GM12865 (cell line): Measurements from ENCODE around the gene FOXP1.

ENCODE experiments used
- DNase-seq: peaks from one replicate; pipeline ENCODE4 v3.0.0; 2010; ENCODE audit warnings: low read depth
- H3K4me3 ChIP-seq: 2 replicates; pipeline ENCODE4 v1.5.1; 2011; ENCODE audit warnings: mild to moderate bottlenecking, low read depth, low read length, control low read depth
- TF ChIP-seq, protein P1 (sequence below): IDR thresholded peaks from 2 replicates; pipeline ENCODE4 v1.5.1; 2011; ENCODE audit warnings: low read length, control low read depth, low read depth, inconsistent platforms; ENCODE audit not compliant: insufficient read depth; ENCODE audit errors: missing control alignments

Gene FOXP1

GRCh38 chr3:71152892-71153265 is 430.6 kb downstream of the FOXP1 start:
- TF ChIP-seq, protein P1, sequence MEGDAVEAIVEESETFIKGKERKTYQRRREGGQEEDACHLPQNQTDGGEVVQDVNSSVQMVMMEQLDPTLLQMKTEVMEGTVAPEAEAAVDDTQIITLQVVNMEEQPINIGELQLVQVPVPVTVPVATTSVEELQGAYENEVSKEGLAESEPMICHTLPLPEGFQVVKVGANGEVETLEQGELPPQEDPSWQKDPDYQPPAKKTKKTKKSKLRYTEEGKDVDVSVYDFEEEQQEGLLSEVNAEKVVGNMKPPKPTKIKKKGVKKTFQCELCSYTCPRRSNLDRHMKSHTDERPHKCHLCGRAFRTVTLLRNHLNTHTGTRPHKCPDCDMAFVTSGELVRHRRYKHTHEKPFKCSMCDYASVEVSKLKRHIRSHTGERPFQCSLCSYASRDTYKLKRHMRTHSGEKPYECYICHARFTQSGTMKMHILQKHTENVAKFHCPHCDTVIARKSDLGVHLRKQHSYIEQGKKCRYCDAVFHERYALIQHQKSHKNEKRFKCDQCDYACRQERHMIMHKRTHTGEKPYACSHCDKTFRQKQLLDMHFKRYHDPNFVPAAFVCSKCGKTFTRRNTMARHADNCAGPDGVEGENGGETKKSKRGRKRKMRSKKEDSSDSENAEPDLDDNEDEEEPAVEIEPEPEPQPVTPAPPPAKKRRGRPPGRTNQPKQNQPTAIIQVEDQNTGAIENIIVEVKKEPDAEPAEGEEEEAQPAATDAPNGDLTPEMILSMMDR: no peak
- no peak for DNase-seq
- H3K4me3 ChIP-seq: no peak overlapping the region

DNA sequence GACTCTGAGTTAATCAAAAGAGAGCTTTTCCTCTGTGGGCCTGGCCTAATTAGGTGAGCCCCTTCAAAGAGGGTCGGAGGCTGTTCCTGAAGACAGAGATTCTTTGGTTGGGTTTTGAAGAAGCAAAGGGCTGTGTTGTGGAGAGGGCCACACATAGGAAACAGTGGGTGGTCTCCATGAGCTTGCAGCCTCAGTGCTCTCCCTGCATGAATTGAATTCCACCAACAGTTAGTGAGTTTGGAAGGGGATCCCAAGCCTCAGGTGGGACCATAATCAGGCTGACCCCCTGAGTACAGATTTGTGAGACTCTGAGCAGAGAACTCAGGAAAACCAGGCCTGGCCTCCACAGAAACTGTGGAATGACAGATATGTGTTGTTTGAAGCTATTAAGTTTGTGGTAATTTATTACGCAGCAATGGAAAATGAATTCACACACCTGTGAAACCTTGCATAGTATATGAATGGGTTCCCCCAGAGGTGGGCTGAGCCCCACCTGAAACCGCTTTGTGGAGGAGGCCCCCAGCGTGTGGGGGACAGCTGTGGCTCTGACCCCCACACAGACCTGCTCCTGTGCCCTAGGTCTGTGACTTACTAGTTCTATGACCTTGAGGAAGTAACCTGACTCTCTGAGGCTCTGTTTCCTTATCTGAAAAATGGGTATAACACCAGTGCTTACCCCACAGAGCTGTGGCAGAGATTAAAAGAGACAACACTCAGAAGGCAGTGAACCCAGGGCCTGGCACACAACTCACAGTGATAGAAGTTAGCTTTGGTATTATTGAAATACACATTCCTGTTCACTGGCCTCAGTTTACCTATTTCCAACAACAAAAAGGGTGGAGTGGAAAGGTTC is 431.3 kb downstream of the FOXP1 start:
- TF ChIP-seq, protein P1: no peak
- DNase-seq: no peak
- H3K4me3 ChIP-seq: no peak overlapping the region

DNA sequence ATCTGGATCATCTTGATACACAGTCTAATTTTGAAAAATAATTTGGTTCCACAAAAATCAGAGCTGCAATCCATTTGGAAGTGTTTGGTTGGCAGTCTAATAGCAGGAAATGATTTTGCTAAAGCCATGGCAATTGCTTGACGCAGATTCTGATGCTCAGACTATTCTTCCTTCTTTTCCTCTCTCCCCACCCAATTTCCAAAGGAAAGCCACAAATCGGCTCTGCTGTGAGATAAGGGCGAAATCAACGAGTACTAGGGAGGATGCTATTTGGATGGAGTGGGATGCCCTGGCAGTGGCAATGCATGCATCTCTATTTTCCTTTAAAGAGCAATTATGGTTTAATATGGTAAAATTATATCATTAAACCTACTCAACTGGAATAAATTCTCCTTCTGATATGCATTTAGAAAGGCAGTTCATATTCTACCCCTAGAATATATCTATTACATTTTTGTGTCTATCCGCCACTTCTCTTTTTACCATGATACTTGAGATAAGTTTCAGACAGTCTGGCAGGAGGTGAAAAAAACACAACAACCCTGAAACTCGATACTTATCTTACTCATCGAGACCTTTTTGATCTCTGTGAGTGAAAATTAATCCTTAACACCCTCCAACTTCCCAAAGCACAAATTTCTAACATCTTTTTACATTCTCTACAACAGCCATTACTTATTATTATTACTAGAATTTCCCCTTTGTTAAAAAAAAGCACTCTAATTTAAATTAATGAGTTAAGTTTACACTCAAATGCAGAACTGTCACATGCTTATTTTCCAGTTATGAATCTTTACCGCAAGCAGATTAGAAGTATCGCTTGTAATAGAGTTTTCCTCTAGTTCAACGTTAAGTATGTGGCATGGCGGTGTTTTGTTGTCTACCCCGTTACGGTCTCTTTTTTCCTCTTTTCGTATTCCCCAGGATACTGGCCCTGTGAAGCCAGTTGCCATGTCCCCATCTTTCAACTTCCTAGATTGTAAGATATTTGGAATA is 433.3 kb downstream of the FOXP1 start:
- peak; percentile 40 for DNase-seq
- TF ChIP-seq, protein P1: no peak

GRCh38 chr3:71148455-71149060 is 435.0 kb downstream of the FOXP1 start:
- H3K4me3 ChIP-seq: no peak overlapping the region

More for the DNA sequence above, 433.3 kb downstream of the FOXP1 start:
- no peak overlapping the region for H3K4me3 ChIP-seq

DNA sequence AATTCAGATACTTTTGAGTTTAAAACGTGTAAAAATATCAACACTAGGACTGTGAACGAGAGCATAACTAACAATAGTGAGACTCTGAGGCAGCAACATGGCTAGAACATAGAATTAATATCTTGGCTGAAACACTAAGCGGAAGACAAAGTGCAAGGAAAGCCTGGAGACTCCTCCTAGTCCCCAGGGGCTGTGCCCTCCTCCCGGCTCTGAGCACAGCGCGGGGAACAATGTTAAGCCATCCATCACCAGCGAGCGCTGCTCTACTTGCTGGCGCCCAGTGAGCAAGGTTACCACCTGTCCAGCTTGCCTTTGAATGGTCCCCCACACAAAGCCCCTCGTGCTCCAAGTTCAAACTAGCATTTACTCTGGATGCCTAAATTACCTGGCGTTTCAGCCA is 436.9 kb downstream of the FOXP1 start:
- DNase-seq: no peak
- TF ChIP-seq, protein P1: no peak
- H3K4me3 ChIP-seq: no peak overlapping the region

More at GRCh38 chr3:71148455-71149060, 435.0 kb downstream of the FOXP1 start:
- TF ChIP-seq, protein P1: no peak
- DNase-seq: no peak

DNA sequence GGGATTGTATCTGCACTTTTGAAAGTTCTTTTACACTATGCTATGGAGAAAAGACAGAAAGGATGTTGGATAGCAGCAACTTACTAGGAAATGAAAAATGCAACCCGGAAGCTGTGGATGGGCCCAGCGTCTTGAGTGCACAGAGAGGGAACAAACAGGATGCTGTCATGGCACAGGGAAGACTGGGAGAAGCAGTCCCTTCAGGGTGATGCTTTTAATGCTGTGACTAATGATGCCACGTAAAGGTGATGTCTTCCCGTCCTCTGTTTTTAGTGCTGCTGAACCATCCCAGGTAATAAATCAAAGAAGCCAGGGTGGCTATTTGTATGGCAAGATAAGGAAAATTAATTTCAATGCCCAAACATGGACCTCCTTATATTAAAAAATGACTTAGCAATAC is 437.6 kb downstream of the FOXP1 start:
- H3K4me3 ChIP-seq: no peak overlapping the region
- no peak for DNase-seq
- TF ChIP-seq, protein P1: no peak
